GM19328 (cell line): ENCODE results near the gene SPINT2.
"Not testable (repeated sequence)": the region's sequence is repeated elsewhere in the genome, so short reads cannot be mapped to it uniquely, and the experiment has no call there.

Source experiments
- ATAC-seq: cut with Tn5 transposase; IDR thresholded peaks from one replicate; pipeline ENCODE4 v1.9.1; 2021; ENCODE audit warnings: mild to moderate bottlenecking, moderate library complexity; ENCODE audit not compliant: unreplicated experiment

SPINT2 gene

DNA sequence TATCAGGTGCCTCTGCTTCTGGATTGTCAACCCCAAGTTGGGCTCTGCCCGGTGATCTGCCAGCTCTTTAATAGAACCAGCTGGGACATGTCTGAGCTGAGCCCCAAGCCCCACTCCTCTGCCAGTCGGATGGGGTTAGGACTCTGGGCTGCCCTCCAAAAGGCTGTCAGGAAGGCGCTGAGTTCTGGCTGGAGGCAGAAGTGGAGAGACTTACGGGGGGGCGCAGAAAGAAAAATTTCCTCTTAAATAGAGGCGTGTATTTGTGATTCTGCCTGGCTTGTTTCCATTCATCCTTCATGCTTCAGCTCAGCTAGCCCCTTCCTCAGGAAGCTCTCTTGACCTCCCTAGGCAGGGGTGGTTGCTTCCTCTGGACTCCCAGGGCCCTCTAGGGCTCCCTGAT is 54.3 kb downstream of the SPINT2 start:
- ATAC-seq = no peak

DNA sequence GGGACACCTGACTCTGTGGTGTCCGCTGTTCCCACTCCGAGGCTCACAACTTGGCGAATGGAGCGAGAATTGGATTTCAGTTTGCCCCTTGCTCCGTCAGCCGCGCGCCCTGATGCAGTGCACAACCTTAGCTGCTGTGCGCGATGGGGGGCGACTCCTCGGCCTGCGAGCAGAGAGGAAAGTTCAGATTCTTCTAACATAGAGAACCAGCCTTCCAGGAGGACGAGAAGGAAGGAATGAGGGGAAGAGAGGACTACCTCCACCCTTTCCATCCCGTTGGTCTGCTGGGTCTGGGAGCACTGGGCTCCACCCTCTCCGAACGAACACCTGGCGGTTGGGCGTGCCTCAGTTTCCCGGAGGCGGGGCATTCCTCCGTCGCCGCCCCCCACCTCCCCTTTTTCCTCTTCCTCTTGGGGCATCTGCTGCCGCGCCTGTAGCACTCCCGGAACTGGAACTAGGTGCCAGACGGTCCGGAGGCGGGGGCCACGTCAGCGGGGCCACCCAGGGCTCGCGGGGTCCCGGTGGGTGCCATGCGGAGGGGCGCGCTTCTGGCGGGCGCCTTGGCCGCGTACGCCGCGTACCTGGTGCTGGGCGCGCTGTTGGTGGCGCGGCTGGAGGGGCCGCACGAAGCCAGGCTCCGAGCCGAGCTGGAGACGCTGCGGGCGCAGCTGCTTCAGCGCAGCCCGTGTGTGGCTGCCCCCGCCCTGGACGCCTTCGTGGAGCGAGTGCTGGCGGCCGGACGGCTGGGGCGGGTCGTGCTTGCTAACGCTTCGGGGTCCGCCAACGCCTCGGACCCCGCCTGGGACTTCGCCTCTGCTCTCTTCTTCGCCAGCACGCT is 55.3 kb downstream of the SPINT2 start, which contains the start of gene KCNK6:
Gene KCNK6 (plus strand): TSS at position 425 of the 838 bp plus-strand sequence. CDS start 106 bp downstream, at position 531.
- ATAC-seq = no peak

DNA sequence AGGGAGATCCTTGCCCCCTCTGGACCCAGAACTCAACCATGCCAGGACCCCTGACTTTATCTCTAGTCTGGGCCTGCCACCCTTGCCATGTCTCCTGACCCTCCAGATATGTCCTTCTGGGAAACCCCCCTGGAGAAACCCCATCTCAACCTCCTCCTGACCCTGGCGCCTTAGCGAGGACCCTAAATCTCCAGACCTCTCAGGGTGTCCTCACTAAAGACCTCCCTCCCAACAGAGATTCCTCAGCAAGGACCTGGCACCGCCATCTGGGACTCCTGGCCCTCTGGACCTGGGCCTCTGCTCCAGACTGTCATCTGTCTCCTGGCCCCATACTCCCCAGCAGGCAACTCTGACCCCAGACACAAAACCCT is 56.6 kb downstream of the SPINT2 start:
- no peak for ATAC-seq

DNA sequence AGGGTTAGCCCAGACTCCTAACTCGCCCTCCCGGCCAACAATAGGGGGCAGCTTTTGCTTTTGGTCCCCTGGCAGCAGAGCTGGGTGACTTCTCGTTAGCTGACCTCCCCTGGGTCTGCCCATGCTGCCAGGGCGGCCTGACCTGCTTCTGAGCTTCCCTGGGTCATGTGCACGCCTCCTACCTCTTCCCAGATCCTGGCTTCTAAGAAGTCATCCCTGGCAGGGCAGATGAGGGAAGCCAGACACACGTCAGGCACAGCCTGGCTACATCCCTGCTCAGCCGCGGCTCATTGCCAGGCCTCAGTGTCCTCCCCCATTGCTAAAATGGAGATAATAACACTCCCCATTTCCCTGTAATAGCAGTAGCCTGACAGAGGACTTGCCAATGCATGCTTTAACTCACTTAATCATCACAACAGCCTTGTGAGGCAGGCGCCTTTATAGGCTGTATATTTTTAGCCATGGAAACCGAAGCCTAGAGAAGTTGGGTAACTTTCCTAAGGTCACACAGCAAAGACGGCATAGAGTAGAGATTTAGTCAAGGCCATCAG is 57.3 kb downstream of the SPINT2 start:
- ATAC-seq = no peak

DNA sequence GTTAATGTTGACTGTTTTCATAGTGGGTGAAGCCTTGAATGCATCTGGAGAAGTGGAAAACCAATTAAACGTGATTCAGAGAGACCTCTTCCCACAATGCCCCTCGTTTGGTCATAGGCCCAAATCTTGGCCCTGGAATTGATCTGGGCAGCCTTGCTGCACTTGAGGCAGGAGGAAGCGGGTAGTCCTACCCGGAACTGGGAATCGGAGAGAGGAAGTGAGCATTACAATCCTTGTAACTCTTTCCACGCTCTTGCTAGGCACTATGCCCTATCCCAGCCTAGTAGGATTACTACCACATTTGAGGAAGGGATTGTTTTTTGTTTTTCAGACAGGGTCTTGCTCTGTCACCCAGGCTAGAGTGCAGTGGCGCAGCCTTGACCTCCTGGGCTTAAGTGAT is 58.9 kb downstream of the SPINT2 start:
- ATAC-seq = no peak

DNA sequence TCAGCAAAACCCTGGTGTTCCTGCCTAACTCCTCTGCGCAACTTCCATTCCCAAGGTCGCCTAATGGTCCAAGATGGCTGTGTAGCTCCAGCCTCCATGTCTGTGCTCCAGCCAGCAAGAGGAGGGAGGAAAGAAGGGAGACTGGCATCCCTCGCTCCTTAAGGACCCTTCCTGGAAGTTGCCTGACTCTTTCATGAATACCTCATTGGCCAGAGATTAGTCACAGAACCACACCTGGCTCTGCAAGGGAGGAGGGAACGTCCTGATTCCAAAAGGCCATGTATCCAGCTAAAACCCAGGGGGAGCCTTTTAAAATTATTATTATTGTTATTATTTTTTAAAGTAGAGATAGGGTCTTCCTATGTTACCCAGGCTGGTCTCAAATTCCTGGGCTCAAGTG is 60.1 kb downstream of the SPINT2 start:
- no peak for ATAC-seq

DNA sequence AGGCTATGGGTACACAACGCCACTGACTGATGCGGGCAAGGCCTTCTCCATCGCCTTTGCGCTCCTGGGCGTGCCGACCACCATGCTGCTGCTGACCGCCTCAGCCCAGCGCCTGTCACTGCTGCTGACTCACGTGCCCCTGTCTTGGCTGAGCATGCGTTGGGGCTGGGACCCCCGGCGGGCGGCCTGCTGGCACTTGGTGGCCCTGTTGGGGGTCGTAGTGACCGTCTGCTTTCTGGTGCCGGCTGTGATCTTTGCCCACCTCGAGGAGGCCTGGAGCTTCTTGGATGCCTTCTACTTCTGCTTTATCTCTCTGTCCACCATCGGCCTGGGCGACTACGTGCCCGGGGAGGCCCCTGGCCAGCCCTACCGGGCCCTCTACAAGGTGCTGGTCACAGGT is 62.2 kb downstream of the SPINT2 start:
- ATAC-seq = no peak

DNA sequence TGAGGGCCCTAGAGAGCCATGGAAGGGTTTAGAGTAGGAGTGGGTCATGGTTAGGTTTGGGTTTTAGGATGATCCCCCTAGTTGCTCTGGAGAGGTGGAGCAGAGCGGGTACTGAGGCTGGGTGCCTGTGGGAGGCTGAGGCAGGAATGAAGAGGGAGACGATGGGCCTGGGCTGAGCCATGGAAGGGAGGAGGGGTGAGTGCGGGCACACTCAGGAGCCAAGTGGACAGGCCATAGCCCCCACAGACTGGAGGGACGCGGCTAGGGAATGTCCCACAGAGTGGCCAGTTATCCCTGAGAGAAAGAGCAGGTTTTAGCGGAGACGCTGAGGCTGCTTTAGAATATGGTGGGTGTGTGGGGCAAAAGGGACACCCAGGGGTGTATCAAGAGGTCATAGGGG is 65.3 kb downstream of the SPINT2 start:
- ATAC-seq = no peak

DNA sequence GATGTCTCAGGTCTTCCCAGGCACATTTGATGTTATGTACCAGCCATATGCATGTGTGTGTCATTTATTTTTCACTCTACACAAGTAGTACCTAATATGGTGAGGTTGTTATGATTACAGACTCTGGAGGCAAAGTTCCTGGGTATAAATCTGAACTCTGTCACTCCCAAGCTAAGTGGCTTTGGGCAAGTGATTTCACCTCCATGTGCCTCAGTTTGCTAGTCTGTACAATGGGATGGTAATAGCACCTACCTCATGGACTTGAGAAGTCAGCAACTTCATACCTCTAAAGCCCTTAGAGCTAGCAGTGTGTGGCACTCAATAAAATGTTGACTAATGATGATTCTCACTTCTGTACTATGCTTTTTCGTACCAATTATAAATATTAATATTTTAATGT is 67.4 kb downstream of the SPINT2 start:
- no peak for ATAC-seq

DNA sequence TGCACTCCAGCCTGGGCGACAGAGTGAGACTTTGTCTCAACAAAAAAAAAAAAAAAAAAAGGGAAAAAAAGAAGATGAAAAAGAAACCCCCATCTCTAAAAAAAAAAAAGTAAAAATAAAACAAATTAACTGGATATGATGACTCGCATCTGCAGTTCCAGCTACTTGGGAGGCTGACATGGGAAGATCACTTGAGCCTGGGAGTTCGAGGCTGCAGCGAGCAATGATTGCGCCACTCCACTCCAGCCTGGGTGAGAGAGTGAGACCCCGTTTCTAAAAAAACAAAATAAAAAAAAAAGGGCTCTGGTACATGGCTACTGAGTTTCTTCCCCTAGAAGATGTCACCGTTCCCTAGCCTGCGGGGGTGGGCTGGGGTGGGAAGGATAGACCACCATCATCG is 68.9 kb downstream of the SPINT2 start:
- no peak for ATAC-seq

DNA sequence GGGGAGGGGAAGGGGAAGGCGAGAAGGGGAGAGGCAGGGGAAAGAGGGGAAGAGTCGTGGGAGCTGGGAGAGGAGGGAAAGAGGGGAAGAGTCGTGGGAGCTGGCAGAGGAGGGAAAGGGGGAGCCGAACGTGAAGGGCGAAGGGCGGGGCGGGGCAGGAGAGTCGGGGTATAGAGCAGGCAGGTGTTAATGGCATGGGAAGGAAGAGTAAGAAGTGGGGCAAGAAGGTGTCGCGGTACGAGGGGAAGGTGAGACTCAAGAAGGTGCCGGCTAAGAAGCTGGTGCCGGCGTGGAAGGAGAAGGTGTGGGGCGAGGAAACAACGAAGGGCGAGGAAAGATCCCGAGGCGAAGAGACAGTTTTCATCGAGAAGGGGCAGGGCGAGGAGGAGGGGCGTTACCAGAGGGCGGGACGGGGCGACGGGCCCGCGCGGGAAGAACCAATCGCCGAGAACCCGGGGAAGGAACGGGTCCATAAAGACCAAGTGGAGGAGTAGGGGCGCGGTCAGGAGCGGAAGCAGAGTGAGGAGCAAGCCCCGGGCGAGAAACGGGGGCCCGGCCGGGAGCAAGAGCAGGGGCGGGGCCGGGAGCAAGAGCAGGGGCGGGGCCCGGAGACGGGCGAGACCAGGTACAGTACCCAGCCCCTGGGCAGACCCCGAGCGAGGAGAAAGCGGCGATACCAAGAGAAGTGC is 71.7 kb downstream of the SPINT2 start:
- peak; percentile 64 for ATAC-seq

DNA sequence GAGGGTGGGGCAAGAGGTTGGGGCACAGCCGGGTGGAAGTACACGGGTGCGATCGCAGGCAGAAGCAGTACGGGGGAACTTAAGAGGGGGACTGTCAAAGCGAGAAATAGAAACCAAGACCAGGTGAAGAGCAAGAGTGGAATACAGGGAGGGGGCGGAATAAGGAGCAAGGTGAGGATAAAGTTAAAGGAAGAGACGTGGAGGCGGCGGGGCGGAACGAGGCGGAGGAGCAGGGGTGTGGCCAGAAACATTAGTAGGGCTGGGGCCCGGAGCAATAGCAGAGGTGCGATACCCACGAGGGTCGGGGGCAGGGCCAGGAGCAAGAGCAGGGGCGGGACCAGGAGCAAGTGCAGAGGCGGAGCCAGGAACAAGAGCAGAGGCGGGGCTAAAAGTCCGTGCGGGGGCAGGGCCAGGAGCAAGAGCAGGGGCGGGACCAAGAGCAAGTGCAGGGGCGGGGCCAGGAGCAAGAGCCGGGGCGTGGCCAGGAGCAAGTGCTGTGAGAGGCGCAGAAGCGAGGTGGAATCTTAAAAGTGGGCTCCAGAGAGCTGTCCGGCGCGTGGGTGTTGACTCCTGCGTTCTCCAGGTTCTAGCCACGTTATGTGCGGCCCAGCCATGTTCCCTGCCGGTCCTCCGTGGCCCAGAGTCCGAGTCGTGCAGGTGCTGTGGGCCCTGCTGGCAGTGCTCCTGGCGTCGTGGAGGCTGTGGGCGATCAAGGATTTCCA is 72.4 kb downstream of the SPINT2 start:
- ATAC-seq = peak; percentile 43

DNA sequence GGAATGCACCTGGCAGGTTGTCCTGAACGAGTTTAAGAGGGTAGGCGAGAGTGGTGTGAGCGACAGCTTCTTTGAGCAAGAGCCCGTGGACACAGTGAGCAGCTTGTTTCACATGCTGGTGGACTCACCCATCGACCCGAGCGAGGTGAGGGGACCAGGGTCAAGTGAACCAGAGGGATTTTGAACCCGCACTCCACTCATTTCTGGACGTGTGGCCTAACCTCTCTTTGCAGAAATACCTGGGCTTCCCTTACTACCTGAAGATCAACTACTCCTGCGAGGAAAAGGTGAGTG is 72.9 kb downstream of the SPINT2 start:
- no peak for ATAC-seq

DNA sequence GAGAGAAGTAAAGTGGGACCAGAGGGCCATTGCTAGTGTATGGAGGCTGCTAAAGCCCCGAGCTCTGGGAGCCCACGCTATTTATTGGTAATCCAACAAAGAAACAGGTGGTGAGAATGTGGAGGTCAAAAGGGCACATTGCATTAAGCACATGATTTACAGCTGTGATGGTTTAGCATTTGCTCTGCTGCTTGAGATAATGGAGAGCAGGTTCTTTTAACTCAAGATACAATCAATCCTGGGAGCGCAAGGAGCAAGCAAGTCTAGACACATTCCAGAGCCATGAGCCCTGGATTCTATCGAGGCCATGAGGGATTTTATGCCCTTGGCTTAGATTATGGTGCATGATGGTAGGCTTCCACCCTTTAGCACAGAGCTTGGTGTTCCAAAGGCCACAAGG is 74.6 kb downstream of the SPINT2 start:
- not testable (repeated sequence) for ATAC-seq

DNA sequence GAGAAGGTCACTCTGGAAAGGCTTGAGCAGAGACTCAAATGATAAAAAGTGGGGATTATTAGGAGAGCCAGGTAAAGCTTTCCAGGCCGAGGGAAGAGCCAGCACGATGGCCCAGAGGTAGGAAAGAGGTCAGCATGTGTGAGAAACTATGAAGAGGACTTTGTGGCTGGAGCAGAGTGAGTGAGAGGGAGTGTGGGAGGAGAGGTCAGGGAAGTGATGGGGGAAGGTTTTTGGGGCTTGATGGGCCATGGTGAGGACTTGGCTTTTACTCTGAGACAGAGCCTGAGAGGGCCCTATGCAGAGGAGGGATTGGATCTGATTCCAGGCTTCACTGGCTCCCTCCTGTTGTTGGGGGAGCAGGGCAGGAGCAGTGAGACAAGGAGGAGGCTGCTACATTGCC is 76.6 kb downstream of the SPINT2 start:
- ATAC-seq = no peak
